ENCODE data around the gene CEP41.

The CEP41 gene

DNA sequence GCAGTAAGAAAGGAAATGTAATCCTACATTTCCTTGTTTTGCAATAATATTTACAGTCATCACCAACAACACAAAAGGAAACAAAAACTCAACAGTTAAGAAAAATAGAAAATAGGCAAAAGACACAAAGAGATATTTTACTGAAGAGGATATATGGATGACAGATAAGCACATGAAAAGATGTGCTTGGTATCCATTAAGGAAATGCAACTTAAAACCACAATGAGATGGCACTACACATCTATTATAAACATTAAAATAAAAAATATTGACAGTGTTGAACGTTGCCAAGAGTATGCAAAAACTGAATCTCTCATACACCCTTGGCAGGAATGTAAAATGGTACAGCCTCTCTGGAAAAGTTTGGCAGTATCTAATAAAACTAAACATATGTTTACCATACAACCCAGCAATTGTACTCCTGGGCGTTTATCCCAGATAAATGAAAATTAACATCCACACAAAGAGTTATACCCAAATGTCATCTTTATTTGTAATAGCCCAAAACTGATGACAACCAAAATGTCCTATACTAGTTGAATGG is 5.4 kb downstream of the CEP41 start:
- no peaks in the 10 kb centered on the region for H3K4me1 ChIP-seq (ENCODE audit: low read length)
- no peak for DNase-seq
- H4K20me1 ChIP-seq (ENCODE audit: insufficient read depth, low read length) = no peaks in the 10 kb centered on the region

DNA sequence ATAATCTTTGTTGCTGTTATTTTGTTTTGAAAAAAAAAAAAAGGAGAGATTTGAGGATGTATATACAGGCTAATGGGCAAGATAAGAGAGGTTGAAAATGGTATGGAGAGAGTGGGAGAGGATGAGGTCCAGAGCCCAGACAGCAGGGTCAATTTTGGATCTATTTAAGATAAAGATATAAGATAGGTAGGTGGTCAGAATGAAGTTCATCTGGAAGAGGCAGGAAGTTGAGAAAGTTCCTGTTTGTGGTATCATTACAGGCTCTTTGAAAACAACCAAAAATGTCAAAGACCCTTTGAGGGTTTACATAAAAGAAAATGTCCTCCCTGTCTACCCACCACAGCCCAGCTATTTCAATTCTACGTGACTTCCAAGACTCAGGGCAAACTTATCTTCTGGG is 7.5 kb downstream of the CEP41 start:
- Histone ChIP-seq H3F3A (ENCODE audit: insufficient read depth, low read length) (no peaks in the 10 kb centered on the region), H3K9me3 (replicated peaks; ENCODE audit: insufficient read depth, low read length) (no peaks in the 10 kb centered on the region), H2AFZ (ENCODE audit: low read length) (no peak overlapping the region), H3K79me2 (ENCODE audit: low read length) (no peaks in the 10 kb centered on the region), H3K4me1 (ENCODE audit: low read length) (no peaks in the 10 kb centered on the region), H4K20me1 (ENCODE audit: insufficient read depth, low read length) (no peaks in the 10 kb centered on the region), H3K27ac (ENCODE audit: low read length) (no peak overlapping the region), H3K9ac (ENCODE audit: low read length) (no peak overlapping the region), H3K9me2 (replicated peaks; ENCODE audit: insufficient read depth, low read length) (no peaks in the 10 kb centered on the region), H3K4me2 (ENCODE audit: low read depth, low read length) (no peak overlapping the region), H3K27me3 (replicated peaks; ENCODE audit: insufficient read depth, low read length) (no peaks in the 10 kb centered on the region), H3K4me3 (ENCODE audit: low read length) (no peak overlapping the region), H3K36me3 (replicated peaks; ENCODE audit: insufficient read depth, low read length) (no peaks in the 10 kb centered on the region)
- TF ChIP-seq EZH2phosphoT487 (IDR thresholded peaks at IDR 0.05; ENCODE audit: low read length) (no peak), EZH2 (optimal IDR thresholded peaks at IDR 0.05; ENCODE audit: low read depth, low read length) (no peak)
- TF ChIP-seq, protein P1, sequence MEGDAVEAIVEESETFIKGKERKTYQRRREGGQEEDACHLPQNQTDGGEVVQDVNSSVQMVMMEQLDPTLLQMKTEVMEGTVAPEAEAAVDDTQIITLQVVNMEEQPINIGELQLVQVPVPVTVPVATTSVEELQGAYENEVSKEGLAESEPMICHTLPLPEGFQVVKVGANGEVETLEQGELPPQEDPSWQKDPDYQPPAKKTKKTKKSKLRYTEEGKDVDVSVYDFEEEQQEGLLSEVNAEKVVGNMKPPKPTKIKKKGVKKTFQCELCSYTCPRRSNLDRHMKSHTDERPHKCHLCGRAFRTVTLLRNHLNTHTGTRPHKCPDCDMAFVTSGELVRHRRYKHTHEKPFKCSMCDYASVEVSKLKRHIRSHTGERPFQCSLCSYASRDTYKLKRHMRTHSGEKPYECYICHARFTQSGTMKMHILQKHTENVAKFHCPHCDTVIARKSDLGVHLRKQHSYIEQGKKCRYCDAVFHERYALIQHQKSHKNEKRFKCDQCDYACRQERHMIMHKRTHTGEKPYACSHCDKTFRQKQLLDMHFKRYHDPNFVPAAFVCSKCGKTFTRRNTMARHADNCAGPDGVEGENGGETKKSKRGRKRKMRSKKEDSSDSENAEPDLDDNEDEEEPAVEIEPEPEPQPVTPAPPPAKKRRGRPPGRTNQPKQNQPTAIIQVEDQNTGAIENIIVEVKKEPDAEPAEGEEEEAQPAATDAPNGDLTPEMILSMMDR (IDR thresholded peaks at IDR 0.05; ENCODE audit: low read length) = no peak
- DNase-seq = no peak

More for the DNA sequence above, 5.4 kb downstream of the CEP41 start:
- Histone ChIP-seq H3K27me3 (replicated peaks; ENCODE audit: insufficient read depth, low read length) (no peaks in the 10 kb centered on the region), H3K9ac (ENCODE audit: low read length) (no peak overlapping the region), H3F3A (ENCODE audit: insufficient read depth, low read length) (0 out of 2 replicates have a peak, but pooled peaks cover 5% of the 10 kb centered on the region), H3K9me2 (replicated peaks; ENCODE audit: insufficient read depth, low read length) (no peaks in the 10 kb centered on the region), H3K27ac (ENCODE audit: low read length) (no peak overlapping the region), H3K36me3 (replicated peaks; ENCODE audit: insufficient read depth, low read length) (no peaks in the 10 kb centered on the region), H3K4me2 (ENCODE audit: low read depth, low read length) (no peak overlapping the region), H2AFZ (ENCODE audit: low read length) (no peak overlapping the region), H3K79me2 (ENCODE audit: low read length) (no peaks in the 10 kb centered on the region), H3K4me3 (ENCODE audit: low read length) (no peak overlapping the region), H3K9me3 (replicated peaks; ENCODE audit: insufficient read depth, low read length) (no peaks in the 10 kb centered on the region)
- TF ChIP-seq EZH2phosphoT487 (IDR thresholded peaks at IDR 0.05; ENCODE audit: low read length) = no peak
- TF ChIP-seq, protein P1 (IDR thresholded peaks at IDR 0.05; ENCODE audit: low read length) = no peak
- TF ChIP-seq EZH2 (optimal IDR thresholded peaks at IDR 0.05; ENCODE audit: low read depth, low read length) = no peak

DNA sequence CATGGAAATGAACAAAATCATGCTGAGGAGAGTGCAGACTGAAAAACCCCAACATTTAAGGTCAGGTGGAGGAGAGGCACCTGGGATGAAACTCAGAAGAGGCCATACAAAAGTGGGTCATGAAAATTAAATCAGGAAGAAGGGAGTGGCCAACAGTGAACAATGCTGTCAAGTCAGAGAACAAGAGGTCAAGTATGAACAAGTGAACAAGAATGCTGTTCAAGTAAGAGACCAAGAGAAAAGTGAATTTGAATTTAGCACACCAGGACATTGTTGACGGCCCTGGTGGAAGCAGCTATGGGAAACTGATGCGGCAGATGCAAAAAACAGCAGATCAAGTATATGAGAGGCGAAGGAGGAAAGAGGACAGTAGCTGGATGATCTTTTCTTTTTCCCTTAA is 7.9 kb downstream of the CEP41 start:
- H3K79me2 ChIP-seq (ENCODE audit: low read length) = no peaks in the 10 kb centered on the region
- H3K36me3 ChIP-seq (replicated peaks; ENCODE audit: insufficient read depth, low read length) = no peaks in the 10 kb centered on the region
- DNase-seq = no peak
- no peak overlapping the region for H3K27ac ChIP-seq (ENCODE audit: low read length)
- no peak overlapping the region for H3K4me3 ChIP-seq (ENCODE audit: low read length)
- H3K27me3 ChIP-seq (replicated peaks; ENCODE audit: insufficient read depth, low read length) = no peaks in the 10 kb centered on the region
- no peak for TF ChIP-seq EZH2phosphoT487 (IDR thresholded peaks at IDR 0.05; ENCODE audit: low read length)
- TF ChIP-seq, protein P1 (IDR thresholded peaks at IDR 0.05; ENCODE audit: low read length) = no peak
- TF ChIP-seq EZH2 (optimal IDR thresholded peaks at IDR 0.05; ENCODE audit: low read depth, low read length) = no peak
- H4K20me1 ChIP-seq (ENCODE audit: insufficient read depth, low read length) = no peaks in the 10 kb centered on the region
- no peak overlapping the region for H2AFZ ChIP-seq (ENCODE audit: low read length)
- no peak overlapping the region for H3K4me2 ChIP-seq (ENCODE audit: low read depth, low read length)
- no peaks in the 10 kb centered on the region for H3F3A ChIP-seq (ENCODE audit: insufficient read depth, low read length)
- H3K9me3 ChIP-seq (replicated peaks; ENCODE audit: insufficient read depth, low read length) = no peaks in the 10 kb centered on the region
- H3K4me1 ChIP-seq (ENCODE audit: low read length) = no peaks in the 10 kb centered on the region
- H3K9me2 ChIP-seq (replicated peaks; ENCODE audit: insufficient read depth, low read length) = no peaks in the 10 kb centered on the region
- H3K9ac ChIP-seq (ENCODE audit: low read length) = no peak overlapping the region
